Mesenchymal stem cell (in vitro differentiated cells and primary cell): ENCODE measurements around the gene NAV2.

Source experiments
- DNase-seq: peaks from one replicate; pipeline ENCODE4 v3.0.0-alpha.2; 2013
- H2AFZ ChIP-seq: one replicate; pipeline ENCODE4 v1.6.1; 2013; ENCODE audit warnings: low read depth, mild to moderate bottlenecking, control low read depth, inconsistent platforms, low read length, moderate library complexity
- H2AK5ac ChIP-seq: 2 replicates; pipeline ENCODE4 v1.6.1; 2013; ENCODE audit warnings: low read length, moderate library complexity, mild to moderate bottlenecking, inconsistent platforms; ENCODE audit not compliant: severe bottlenecking
- H2BK120ac ChIP-seq: one replicate; pipeline ENCODE4 v1.6.1; 2013; ENCODE audit warnings: low read depth, mild to moderate bottlenecking, inconsistent platforms, low read length, moderate library complexity
- H2BK12ac ChIP-seq, 2 experiments: one replicate each; pipeline ENCODE4 v1.6.1; 2013; ENCODE audit warnings: inconsistent platforms in 2 of 2, low read length in 2 of 2, mild to moderate bottlenecking in 2 of 2, moderate library complexity in 2 of 2, control low read depth in 1 of 2
- H2BK15ac ChIP-seq: one replicate; pipeline ENCODE4 v1.6.1; 2013; ENCODE audit warnings: mild to moderate bottlenecking, low read depth, inconsistent platforms; ENCODE audit not compliant: poor library complexity, severe bottlenecking
- H2BK5ac ChIP-seq: 2 replicates; pipeline ENCODE4 v1.6.1; 2013; ENCODE audit warnings: low read depth, mild to moderate bottlenecking, low read length, control low read depth, inconsistent platforms; ENCODE audit not compliant: poor library complexity, severe bottlenecking
- H3K14ac ChIP-seq, 2 experiments: one replicate each; pipeline ENCODE4 v1.6.1; 2013; ENCODE audit warnings: inconsistent platforms in 2 of 2, low read length in 2 of 2, control low read depth in 1 of 2, mild to moderate bottlenecking in 1 of 2, moderate library complexity in 1 of 2
- H3K18ac ChIP-seq, 2 experiments: one replicate each; pipeline ENCODE4 v1.6.1; 2013; ENCODE audit warnings: inconsistent platforms in 2 of 2, low read length in 2 of 2, control low read depth in 1 of 2, low read depth in 1 of 2, mild to moderate bottlenecking in 1 of 2
- H3K23ac ChIP-seq, 2 experiments: one replicate each; pipeline ENCODE4 v1.6.1; 2013; ENCODE audit warnings: inconsistent platforms in 2 of 2, low read length in 2 of 2, mild to moderate bottlenecking in 2 of 2, moderate library complexity in 2 of 2, control low read depth in 1 of 2
- H3K27ac ChIP-seq: 2 replicates; pipeline ENCODE4 v1.5.1; 2013; ENCODE audit warnings: mild to moderate bottlenecking, moderate library complexity, low read length, control low read depth, inconsistent platforms; ENCODE audit not compliant: poor library complexity, severe bottlenecking
- H3K27me3 ChIP-seq, 2 experiments: 2 replicates each; pipeline versions ENCODE4 v1.6.1 to v1.7.0; 2013; ENCODE audit warnings: low read length in 2 of 2, mild to moderate bottlenecking in 2 of 2, moderate library complexity in 2 of 2, control low read depth in 1 of 2, inconsistent platforms in 1 of 2; ENCODE audit not compliant: control insufficient read depth in 1 of 2, insufficient read depth in 1 of 2
- H3K36me3 ChIP-seq, 2 experiments: 2 replicates each; pipeline versions ENCODE4 v1.6.1 to v1.7.0; 2013; ENCODE audit warnings: low read length in 2 of 2, control low read depth in 1 of 2, inconsistent platforms in 1 of 2, low read depth in 1 of 2, mild to moderate bottlenecking in 1 of 2; ENCODE audit not compliant: insufficient read depth in 2 of 2, control insufficient read depth in 1 of 2
- H3K4ac ChIP-seq, 2 experiments: one replicate each; pipeline ENCODE4 v1.6.1; 2013; ENCODE audit warnings: inconsistent platforms in 2 of 2, low read length in 2 of 2, mild to moderate bottlenecking in 2 of 2, moderate library complexity in 2 of 2, control low read depth in 1 of 2, low read depth in 1 of 2
- H3K4me1 ChIP-seq: 2 replicates; pipeline ENCODE4 v1.6.1; 2013; ENCODE audit warnings: low read depth, low read length, control low read depth; ENCODE audit not compliant: control insufficient read depth, insufficient read depth
- H3K4me2 ChIP-seq: 2 replicates; pipeline ENCODE4 v1.6.1; 2013; ENCODE audit warnings: low read length, mild to moderate bottlenecking, inconsistent platforms; ENCODE audit not compliant: poor library complexity, severe bottlenecking
- H3K4me3 ChIP-seq, 2 experiments: 2 replicates each; pipeline versions ENCODE4 v1.5.1 to v1.7.0; 2013; ENCODE audit warnings: low read length in 2 of 2, mild to moderate bottlenecking in 2 of 2, control low read depth in 1 of 2, low read depth in 1 of 2; ENCODE audit not compliant: insufficient read depth in 1 of 2
- H3K79me1 ChIP-seq: replicated peaks from 2 replicates; pipeline ENCODE4 v1.6.1; 2013; ENCODE audit warnings: mild to moderate bottlenecking, control low read depth, low read length, inconsistent platforms; ENCODE audit not compliant: poor library complexity, severe bottlenecking
- H3K9ac ChIP-seq: 2 replicates; pipeline ENCODE4 v1.7.0; 2013; ENCODE audit warnings: mild to moderate bottlenecking, low read length, moderate library complexity
- H3K9me3 ChIP-seq: 2 replicates; pipeline ENCODE4 v1.7.0; 2013; ENCODE audit warnings: mild to moderate bottlenecking, low read length; ENCODE audit not compliant: control insufficient read depth
- H4K8ac ChIP-seq: one replicate; pipeline ENCODE4 v1.6.1; 2013; ENCODE audit warnings: inconsistent platforms, mild to moderate bottlenecking, low read length, moderate library complexity
- H4K91ac ChIP-seq: one replicate; pipeline ENCODE4 v1.6.1; 2013; ENCODE audit warnings: mild to moderate bottlenecking, low read length, inconsistent platforms
- WGBS: methylation state at CpG from one replicate; pipeline ENCODE4 v1.1.7; 2013; ENCODE audit warnings: mixed read lengths; 5-methylcytosine and 5-hydroxymethylcytosine counted together

The NAV2 gene

GRCh38 chr11:20034941-20035340 lies 322.3 kb downstream of the NAV2 start:
- Histone ChIP-seq H2BK15ac (no peak overlapping the region), H3K4me2 (no peak overlapping the region), H3K36me3 (peaks cover 9 to 47% of the 10 kb centered on the region in 2 experiments), H3K27ac (no peak overlapping the region), H2BK120ac (no peak overlapping the region), H3K4me3 (no peak overlapping the region), H3K18ac (peak overlapping the region in 1 of 2 experiments; percentile 40), H3K23ac (no peak overlapping the region), H3K9ac (no peak overlapping the region), H3K9me3 (no peaks in the 10 kb centered on the region), H2BK5ac (no peak overlapping the region), H2BK12ac (peak overlapping the region in 1 of 2 experiments; percentile 80), H2AK5ac (peak overlapping the region; percentile 30), H3K27me3 (no peaks in the 10 kb centered on the region), H4K91ac (peak overlapping the region; percentile 22), H3K4ac (no peak overlapping the region), H4K8ac (no peak overlapping the region), H3K4me1 (peaks cover 32% of the 10 kb centered on the region), H2AFZ (no peak overlapping the region), H3K14ac (no peak overlapping the region), H3K79me1 (peaks cover 5% of the 10 kb centered on the region)
- WGBS, result 94% methylated on average over 5 of the region's 5 CpGs
- DNase-seq, result no peak

GRCh38 chr11:20035375-20035700 lies 322.7 kb downstream of the NAV2 start:
- WGBS, result 87% methylated on average over 6 of the region's 7 CpGs
- no peak overlapping the region for H3K4ac ChIP-seq
- no peak overlapping the region for H2BK120ac ChIP-seq
- H3K4me1 ChIP-seq, result peaks cover 32% of the 10 kb centered on the region
- no peak overlapping the region for H2BK15ac ChIP-seq
- H2AK5ac ChIP-seq, result no peak overlapping the region
- H2BK5ac ChIP-seq, result no peak overlapping the region
- H4K8ac ChIP-seq, result no peak overlapping the region
- peaks cover 5% of the 10 kb centered on the region for H3K79me1 ChIP-seq
- H3K18ac ChIP-seq, result no peak overlapping the region
- H3K36me3 ChIP-seq, result peaks cover 11 to 51% of the 10 kb centered on the region in 2 experiments
- H4K91ac ChIP-seq, result no peak overlapping the region
- DNase-seq, result no peak
- no peak overlapping the region for H2AFZ ChIP-seq
- H3K4me3 ChIP-seq, result no peak overlapping the region
- H2BK12ac ChIP-seq, result no peak overlapping the region
- H3K14ac ChIP-seq, result no peak overlapping the region
- no peak overlapping the region for H3K9ac ChIP-seq
- H3K27me3 ChIP-seq, result no peaks in the 10 kb centered on the region
- no peak overlapping the region for H3K23ac ChIP-seq
- H3K4me2 ChIP-seq, result no peak overlapping the region
- H3K9me3 ChIP-seq, result no peaks in the 10 kb centered on the region
- H3K27ac ChIP-seq, result no peak overlapping the region

GRCh38 chr11:20035701-20036601 lies 323.3 kb downstream of the NAV2 start:
- no peaks in the 10 kb centered on the region for H3K9me3 ChIP-seq
- peak overlapping the region; percentile 43 to 57 for H2BK12ac ChIP-seq
- no peak overlapping the region for H2AFZ ChIP-seq
- no peak overlapping the region for H3K27ac ChIP-seq
- H3K4me3 ChIP-seq, result no peak overlapping the region
- H3K36me3 ChIP-seq, result peaks cover 13 to 58% of the 10 kb centered on the region in 2 experiments
- peak overlapping the region; percentile 21 for H2AK5ac ChIP-seq
- no peak overlapping the region for H3K9ac ChIP-seq
- H2BK15ac ChIP-seq, result peak overlapping the region; percentile 55
- WGBS, result 39% methylated on average over 15 of the region's 15 CpGs
- no peaks in the 10 kb centered on the region for H3K27me3 ChIP-seq
- H3K79me1 ChIP-seq, result peaks cover 7% of the 10 kb centered on the region
- H3K18ac ChIP-seq, result peak overlapping the region; percentile 7 to 82
- no peak overlapping the region for H3K4ac ChIP-seq
- H3K14ac ChIP-seq, result peak overlapping the region in 1 of 2 experiments; percentile 44
- H4K8ac ChIP-seq, result peak overlapping the region; percentile 64
- no peak overlapping the region for H2BK5ac ChIP-seq
- peaks cover 30% of the 10 kb centered on the region for H3K4me1 ChIP-seq
- H3K4me2 ChIP-seq, result no peak overlapping the region
- no peak overlapping the region for H2BK120ac ChIP-seq
- peak; percentile 94 for DNase-seq
- peak overlapping the region; percentile 11 for H4K91ac ChIP-seq
- H3K23ac ChIP-seq, result no peak overlapping the region

- H2AFZ ChIP-seq, result no peak overlapping the region
- no peaks in the 10 kb centered on the region for H3K9me3 ChIP-seq
- peaks cover 28% of the 10 kb centered on the region for H3K4me1 ChIP-seq
- no peak overlapping the region for H3K23ac ChIP-seq
- H4K91ac ChIP-seq, result peak overlapping the region; percentile 46
- H3K18ac ChIP-seq, result no peak overlapping the region
- H3K9ac ChIP-seq, result no peak overlapping the region
- DNase-seq, result no peak
- WGBS, result 94% methylated on average over 8 of the region's 8 CpGs
- peaks cover 13 to 66% of the 10 kb centered on the region in 2 experiments for H3K36me3 ChIP-seq
- no peak overlapping the region for H3K27ac ChIP-seq
- no peak overlapping the region for H3K14ac ChIP-seq
- H2BK15ac ChIP-seq, result no peak overlapping the region
- H3K4me2 ChIP-seq, result no peak overlapping the region
- no peaks in the 10 kb centered on the region for H3K27me3 ChIP-seq
- peaks cover 7% of the 10 kb centered on the region for H3K79me1 ChIP-seq
- H2BK12ac ChIP-seq, result no peak overlapping the region
- peak overlapping the region; percentile 9 for H2AK5ac ChIP-seq
- H2BK120ac ChIP-seq, result no peak overlapping the region
- no peak overlapping the region for H3K4me3 ChIP-seq
- H3K4ac ChIP-seq, result no peak overlapping the region
- H2BK5ac ChIP-seq, result no peak overlapping the region
- H4K8ac ChIP-seq, result no peak overlapping the region
These were observed 324.1 kb downstream of the NAV2 start for GRCh38 chr11:20036626-20037335.
